Cardiac muscle cell (in vitro differentiated cells and primary cell): ENCODE results near the gene PRKCSH. TPM values are rescaled to one million over a fixed set of nuclear protein-coding genes. Genes with fewer than 3 reads are reported as not detected.

ENCODE experiments used
- DNase-seq, 2 donors: peaks; one replicate each; pipeline versions ENCODE4 v3.0.0 to v3.0.0-alpha.2; 2010 to 2017; ENCODE audit warnings: low read depth in 1 of 2, low spot score in 1 of 2
- H3K27ac ChIP-seq: fragments of 200-600 bp; sonication (generic); 2 replicates; pipeline ENCODE4 v1.5.1; 2016
- H3K27me3 ChIP-seq: fragments of 200-600 bp; sonication (generic); 2 replicates; pipeline ENCODE4 v1.6.0; 2016; ENCODE audit warnings: control low read depth
- H3K36me3 ChIP-seq: fragments of 200-600 bp; sonication (generic); 2 replicates; pipeline ENCODE4 v1.5.1; 2016; ENCODE audit warnings: control low read depth
- H3K4me1 ChIP-seq: fragments of 200-600 bp; sonication (generic); 2 replicates; pipeline ENCODE4 v1.8.1; 2017; ENCODE audit warnings: low read depth, mild to moderate bottlenecking, mixed run types
- H3K4me3 ChIP-seq: fragments of 200-600 bp; sonication (generic); 2 replicates; pipeline ENCODE4 v1.5.1; 2016; ENCODE audit warnings: mild to moderate bottlenecking
- H3K9me3 ChIP-seq: fragments of 200-600 bp; sonication (generic); 2 replicates; pipeline ENCODE4 v1.5.1; 2017; ENCODE audit warnings: low read depth, mild to moderate bottlenecking, control low read depth
- CTCF ChIP-seq: IDR thresholded peaks from 2 replicates; pipeline ENCODE4 v1.5.1; 2012; ENCODE audit warnings: low read depth, mild to moderate bottlenecking, low read length
- polyA plus RNA-seq: library from polyadenylated mRNA; unstranded; fragments of >200 nt; fragmentation: Nextera tagmentation; extraction: Ambion mirVana; gene quantifications from 2 replicates; pipeline ENCODE4 v1.2.1, GENCODE V29; 2016
- total RNA-seq: library from RNA; depleted of rRNA; stranded (reverse); fragments of >200 nt; gene quantifications from 2 replicates; pipeline ENCODE4 v1.2.3, GENCODE V29; 2016

PRKCSH gene
- total and polyA plus RNA-seq, 2 experiments from 2014 or later = 151 to 162 TPM

DNA sequence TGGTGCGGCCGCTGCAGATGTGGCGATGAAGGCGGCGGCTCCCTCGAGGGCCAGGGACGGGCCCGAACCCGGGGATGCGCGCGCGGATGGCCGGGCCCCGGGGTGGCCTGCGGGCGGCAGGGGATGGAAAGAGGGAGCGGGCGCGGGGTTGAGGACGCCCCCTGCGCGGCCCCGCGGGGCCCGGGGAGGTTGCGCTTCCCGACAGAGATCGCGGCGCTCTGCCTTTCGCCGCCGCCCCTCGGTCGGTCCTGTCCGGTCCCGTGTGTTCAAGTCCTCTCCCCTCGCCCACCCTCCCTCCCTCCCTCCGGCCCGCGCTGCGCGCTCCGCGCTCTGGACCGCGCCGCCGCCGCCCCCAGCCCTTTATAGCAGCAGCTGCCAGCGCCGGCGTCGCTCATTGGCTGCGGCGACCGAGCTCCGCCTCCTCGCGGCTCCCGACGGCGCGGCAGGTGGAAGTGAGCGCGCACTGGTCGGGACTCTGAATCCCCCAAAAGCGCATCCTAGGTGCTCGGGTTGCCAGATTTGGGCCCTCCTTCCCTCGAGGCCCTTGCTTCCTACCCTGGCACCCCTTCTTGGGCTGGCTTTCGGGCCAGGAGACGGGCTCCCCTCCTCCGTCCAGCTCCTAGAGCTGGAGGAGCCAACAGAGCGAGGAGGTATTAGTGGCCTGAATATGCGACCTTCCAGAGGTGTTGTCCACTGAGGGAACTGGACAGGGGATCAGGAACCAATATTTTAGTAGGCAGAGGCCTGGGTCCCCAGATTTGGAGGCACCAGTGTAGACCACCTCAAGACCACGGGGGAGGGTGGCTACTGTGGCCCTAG is 45.5 kb downstream of the PRKCSH start, which contains the start of gene ELAVL3:
Gene ELAVL3, minus strand, starts transcription at position 332 of the 819 bp plus-strand sequence. CDS start 438 bp downstream, outside the sequence.
- H3K4me1 ChIP-seq = peaks cover 3% of the 10 kb centered on the region
- no peaks in the 10 kb centered on the region for H3K9me3 ChIP-seq
- no peaks in the 10 kb centered on the region for H3K36me3 ChIP-seq
- no peak for DNase-seq
- H3K4me3 ChIP-seq = no peak within 1 kb of the TSS
- TF ChIP-seq CTCF = no peak
- H3K27me3 ChIP-seq = peaks cover 54% of the 10 kb centered on the region
- no peak within 1 kb of the TSS for H3K27ac ChIP-seq

GRCh38 chr19:11481534-11482383 is 46.3 kb downstream of the PRKCSH start:
- Histone ChIP-seq H3K4me1 (peaks cover 3% of the 10 kb centered on the region), H3K27me3 (peaks cover 54% of the 10 kb centered on the region), H3K27ac (no peak overlapping the region), H3K36me3 (no peaks in the 10 kb centered on the region), H3K9me3 (no peaks in the 10 kb centered on the region), H3K4me3 (peak overlapping the region; percentile 25)
- DNase-seq = peak; percentile 84 to 93
- TF ChIP-seq CTCF = no peak

DNA sequence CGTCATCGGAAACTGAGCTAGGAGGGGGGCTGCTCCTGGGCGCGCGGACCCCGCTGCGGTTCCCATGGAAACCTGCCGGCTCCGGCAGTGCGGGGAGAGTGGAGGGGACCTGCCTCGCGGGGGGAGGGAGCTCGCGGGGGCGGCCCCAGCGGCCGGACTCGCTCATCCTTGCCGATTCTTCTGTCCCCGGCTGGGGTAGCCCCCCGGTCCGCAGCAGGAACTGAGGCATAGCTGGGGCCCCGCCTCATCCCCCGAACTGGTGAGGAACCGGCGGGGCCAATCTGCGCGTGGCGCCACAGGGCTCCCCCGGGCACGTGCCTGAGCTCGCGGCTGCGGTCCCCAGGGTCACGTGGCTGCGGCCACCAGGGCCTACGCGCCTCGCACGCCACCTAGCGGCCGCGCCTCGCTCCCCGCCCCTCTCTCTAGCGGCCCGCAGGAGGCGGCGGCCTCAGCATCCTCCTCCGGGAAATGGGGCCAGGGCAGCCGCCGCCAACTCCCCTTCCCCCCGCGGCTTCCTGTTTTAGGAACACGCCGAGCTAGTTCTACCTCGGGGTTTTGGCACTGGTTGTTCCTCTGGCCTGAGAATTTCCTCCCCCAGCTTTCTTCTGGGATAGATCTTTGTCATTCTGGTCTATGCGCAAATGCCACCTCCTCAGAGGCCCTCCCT is 47.1 kb downstream of the PRKCSH start:
- H3K9me3 ChIP-seq = no peaks in the 10 kb centered on the region
- peak; percentile 86 to 92 for DNase-seq
- no peaks in the 10 kb centered on the region for H3K36me3 ChIP-seq
- H3K27me3 ChIP-seq = peaks cover 54% of the 10 kb centered on the region
- TF ChIP-seq CTCF = peak; percentile 90
- peak overlapping the region; percentile 25 for H3K4me3 ChIP-seq
- H3K27ac ChIP-seq = no peak overlapping the region
- H3K4me1 ChIP-seq = peaks cover 3% of the 10 kb centered on the region

GRCh38 chr19:11483366-11484111 is 48.1 kb downstream of the PRKCSH start:
- H3K27me3 ChIP-seq = peaks cover 46% of the 10 kb centered on the region
- H3K4me1 ChIP-seq = peaks cover 3% of the 10 kb centered on the region
- no peak overlapping the region for H3K4me3 ChIP-seq
- H3K9me3 ChIP-seq = no peaks in the 10 kb centered on the region
- no peak for DNase-seq
- no peaks in the 10 kb centered on the region for H3K36me3 ChIP-seq
- no peak for TF ChIP-seq CTCF
- H3K27ac ChIP-seq = no peak overlapping the region
